NCI-H1694 (cell line): ENCODE results near the gene APC2.
"Not testable (repeated sequence)": the region's sequence is repeated elsewhere in the genome, so short reads cannot be mapped to it uniquely, and the experiment has no call there.

Experiments used
- DNase-seq: peaks from one replicate; lab custom pipeline; 2025; lab: John Stamatoyannopoulos, UW

APC2 gene

DNA sequence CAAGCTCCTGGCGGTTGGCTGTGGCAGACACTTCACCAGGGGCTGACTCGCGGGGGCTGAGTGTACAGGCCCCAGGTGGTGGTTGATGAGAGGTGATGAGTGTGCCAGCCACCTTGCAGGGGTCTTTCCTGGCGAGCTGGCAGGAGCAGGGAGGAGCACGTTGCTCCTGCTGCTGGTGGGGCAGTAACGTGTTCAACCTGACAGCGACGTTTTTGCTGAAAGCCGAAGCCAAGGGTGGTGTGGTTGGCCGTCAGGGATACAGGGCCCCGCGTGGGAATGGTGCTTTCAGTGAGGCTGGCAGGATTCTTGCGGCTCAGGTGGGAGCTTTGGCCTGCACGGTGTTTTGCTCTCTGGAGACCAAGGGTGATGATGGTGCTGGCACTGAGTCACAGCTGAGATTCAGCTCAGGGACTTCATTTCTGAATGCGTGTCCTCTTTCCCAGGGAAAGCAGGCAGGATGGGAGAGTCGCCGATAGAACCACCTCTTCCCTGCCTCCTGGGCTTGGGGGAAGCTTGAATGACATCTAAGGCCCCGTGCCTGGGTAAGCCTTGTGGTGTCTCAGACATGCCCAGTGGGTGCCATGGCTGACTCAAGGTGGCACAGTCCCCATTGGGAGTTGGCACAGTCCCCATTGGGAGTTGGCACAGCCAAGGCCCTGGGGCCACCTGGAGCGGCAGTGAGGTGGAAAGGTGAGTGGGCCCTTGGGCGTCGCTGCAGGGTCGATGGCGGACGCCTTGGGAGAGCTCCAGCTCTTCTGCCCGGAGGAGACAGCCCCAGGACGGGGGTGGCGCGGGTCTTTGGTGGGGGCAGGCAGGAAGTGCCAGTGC is 33.7 kb upstream of the APC2 start:
- no peak for DNase-seq

DNA sequence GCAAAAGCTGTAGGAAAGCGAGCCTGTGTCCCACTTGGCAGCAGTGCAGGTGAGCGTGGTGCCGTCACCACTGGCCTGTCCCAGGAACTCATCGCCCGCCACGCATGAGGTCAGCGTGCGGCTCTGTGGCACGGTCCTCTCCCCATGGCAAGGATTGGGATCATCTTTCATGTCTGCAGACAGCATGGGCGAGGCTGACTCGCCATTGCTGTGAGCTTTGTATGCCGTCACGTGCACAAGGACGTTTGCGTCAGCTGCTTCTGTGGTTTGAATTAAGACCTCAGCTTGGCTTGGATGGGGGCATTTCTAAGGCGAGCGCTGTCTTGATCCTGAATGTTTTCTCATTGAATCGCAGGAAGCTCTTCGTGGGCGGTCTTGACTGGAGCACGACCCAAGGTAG is 32.8 kb upstream of the APC2 start:
- no peak for DNase-seq

DNA sequence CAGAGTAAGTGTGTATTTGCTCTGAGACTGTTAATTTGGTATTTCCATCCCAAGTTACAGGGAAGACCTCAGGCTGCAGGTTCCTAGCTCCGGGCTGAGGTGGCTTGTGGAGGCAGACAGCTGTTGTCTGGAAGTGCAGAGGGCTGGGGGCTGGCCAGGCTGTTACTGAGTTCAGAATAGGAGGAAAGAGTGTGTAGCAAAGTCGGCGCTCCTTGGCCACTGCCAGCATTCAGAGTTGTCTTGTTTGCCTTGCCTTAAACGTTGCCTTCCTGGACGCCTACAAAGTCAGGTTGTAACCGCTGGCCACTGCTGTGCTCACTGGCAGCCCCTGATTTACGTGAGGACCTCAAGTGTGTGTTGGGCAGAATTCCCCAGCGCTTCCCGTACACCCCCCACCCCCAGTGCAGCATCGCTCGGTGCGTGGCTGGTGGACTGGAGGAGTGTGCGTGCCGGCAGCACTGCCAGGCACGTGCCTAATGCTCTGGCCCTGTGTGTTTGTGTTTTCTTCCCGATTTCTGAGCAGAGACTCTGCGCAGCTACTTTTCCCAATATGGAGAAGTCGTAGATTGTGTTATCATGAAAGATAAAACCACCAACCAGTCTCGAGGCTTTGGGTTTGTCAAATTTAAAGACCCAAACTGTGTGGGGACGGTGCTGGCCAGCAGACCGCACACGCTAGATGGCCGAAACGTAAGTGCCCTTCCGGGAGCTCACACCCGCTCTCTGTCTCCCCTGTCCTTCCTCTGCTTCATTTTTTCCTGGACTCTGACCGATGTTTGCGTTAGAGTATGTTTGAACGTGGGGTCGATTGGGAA is 32.0 kb upstream of the APC2 start:
- no peak for DNase-seq

DNA sequence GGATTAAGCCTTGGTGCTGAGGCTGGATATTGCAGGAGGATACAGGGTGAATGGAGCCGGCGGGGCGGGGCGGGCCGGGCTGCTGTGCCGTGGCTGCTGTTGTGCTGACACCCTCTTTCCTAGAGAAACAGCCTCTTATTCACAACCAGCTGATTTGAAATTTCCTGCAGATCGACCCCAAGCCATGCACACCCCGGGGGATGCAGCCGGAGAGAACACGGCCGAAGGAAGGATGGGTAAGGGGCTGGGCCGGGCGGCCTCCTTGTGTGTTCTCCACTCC is 31.5 kb upstream of the APC2 start:
- no peak for DNase-seq

DNA sequence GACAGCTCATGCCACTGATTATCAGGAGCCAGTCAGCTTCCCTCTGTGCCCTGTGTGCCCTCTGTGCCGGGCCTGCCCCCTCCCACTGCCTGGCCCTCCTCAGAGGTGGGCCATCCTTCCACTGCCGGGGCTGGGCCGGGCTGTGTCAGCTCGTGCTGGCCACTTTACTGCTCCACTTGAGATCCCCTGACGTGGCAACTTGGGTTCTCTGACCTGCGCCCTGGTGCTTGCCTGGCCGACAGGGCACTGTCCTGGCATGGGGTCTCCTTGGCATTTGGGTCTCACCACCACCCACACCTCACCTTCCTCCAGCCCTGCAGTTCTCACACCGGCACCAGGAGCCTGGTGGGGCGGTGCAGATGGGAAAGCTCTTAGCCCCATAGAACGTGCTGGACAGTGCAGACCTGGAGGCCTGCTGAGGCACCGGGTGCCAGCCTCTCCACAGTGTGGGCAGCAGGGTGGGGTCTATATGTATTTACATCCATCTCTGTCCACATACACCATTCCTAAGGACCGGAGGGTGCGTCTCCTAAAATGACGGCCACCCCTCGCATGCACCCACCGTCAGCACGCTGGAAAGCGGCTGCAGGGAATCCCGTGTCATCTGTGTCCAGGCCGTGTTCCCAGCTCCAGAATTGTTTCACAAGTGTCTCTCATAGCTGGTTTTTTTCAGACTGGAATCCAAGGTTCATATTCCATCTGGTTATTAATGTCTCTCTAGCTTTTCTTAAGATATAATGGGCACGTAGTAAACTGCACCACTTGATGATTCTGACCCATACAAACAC is 30.8 kb upstream of the APC2 start:
- no peak for DNase-seq

DNA sequence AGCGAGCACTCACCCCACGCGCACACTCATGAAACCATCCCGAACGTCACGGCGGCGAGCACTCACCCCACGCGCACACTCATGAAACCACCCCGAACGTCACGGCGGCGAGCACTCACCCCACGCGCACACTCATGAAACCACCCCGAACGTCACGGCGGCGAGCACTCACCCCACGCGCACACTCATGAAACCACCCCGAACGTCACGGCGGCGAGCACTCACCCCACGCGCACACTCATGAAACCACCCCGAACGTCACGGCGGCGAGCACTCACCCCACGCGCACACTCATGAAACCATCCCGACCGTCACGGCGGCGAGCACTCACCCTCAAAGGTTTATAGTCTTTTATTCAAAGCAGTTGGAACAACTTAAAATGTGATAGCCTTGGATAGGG is 29.8 kb upstream of the APC2 start:
- not testable (repeated sequence) for DNase-seq

DNA sequence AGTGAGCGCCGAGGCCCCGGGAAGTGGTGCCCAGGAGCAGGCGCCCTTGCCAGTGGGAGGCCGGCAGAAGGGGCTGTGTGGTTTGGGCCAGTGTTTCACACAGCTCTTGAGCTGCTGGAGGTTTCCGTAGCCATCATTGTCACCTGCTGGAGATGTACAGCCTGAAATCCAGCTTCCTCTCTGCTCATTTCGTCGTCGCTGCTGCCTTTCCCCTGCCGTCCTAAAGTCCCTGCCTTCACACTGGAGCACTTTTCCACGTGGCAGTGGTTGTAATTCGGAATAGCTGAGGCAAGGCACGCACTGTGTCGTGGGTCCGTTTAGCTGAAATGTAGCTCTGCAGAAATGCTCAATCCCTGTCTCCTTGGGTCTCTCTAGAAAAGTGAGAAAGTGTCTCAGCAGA is 29.3 kb upstream of the APC2 start:
- no peak for DNase-seq

DNA sequence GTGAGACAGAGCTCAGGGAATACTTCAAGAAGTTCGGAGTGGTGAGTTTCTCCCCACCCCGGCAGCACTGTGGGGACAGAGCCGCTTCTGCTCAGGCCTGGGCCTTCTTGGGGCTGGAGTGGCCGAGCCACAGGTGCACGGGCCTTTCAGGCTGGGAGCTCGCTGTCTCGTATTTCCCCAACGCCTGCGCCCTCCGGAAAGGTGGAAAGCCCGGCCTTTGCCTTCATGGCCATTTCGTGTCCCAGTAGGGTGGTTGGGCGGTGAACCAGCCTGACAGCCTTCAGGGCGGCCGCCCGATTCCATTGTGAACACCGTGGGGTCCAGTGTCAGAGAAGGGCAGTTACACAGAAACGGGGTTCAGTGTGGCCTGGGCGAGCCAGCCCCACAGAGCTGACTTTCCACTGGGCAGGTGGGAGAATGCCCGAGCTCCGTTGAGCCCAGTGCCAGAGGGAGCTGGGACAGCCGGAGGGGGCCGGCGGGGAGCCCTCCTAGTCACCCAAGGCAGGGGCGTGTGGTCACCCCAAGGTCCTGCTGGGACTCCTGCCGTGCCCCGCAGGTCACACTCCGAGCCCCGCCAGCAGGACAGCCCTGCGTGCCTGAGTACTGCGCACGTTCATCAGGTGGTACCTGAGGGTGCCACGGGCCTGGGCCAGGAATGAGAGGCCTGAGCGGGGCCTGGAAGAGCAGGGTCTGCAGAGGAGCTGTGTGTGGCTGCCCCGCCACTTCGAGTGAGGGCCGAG is 28.5 kb upstream of the APC2 start:
- DNase-seq: no peak

DNA sequence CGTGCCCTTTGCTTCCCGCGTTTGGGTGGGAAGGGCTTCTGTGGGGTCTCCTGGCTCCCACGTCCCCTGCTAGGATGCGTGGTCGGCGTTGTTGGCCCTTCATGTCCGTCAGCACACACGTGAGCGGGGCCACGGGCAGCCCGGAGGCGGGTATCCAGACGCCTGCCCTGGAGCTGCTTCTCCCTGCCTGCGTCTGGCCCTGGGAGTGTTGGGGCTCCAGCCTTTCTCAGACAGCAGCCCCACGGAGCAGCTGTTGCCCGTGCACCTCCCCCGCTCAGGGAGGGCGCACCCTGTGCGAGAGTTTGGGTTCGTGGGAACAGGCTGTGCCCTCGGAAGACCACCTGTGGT is 28.0 kb upstream of the APC2 start:
- DNase-seq: no peak

DNA sequence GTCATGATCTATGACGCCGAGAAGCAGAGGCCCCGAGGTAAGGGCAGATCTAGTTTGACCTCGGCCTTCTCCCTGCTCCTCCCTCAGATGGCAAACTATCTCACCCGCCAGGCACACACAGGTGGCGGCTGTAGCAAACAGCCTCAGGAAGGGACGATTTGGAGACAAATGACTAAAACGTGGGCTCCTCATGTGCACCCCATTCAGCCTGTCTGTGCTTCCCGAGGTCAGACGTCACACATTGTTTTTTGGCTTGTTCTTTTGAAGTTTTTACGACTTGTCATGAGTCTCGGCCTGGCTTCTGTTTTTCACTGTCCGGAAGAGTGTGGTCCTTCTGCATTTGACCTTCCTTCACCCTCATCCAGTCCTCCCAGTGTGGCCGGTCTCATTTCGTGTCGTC is 27.6 kb upstream of the APC2 start:
- DNase-seq: no peak

DNA sequence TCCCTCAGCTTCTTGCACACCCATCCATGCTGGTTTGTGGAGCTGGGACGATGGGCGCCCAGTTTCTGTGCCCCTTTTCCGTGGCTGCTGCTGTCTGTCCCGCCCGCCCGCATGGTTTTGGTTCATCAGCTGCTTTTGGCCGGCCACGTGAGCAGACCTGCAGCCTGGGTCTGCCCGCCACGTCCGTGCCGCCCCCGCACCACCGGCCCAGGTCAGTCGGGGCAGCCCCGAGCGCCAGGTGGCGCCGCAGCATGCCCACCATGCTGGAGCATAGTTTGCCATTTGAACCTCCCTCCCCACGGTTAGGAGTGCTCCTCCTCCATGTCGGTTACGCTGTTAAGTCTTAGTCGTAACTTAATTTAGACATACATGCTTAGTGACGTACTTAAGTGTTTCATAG is 27.0 kb upstream of the APC2 start:
- DNase-seq: no peak

DNA sequence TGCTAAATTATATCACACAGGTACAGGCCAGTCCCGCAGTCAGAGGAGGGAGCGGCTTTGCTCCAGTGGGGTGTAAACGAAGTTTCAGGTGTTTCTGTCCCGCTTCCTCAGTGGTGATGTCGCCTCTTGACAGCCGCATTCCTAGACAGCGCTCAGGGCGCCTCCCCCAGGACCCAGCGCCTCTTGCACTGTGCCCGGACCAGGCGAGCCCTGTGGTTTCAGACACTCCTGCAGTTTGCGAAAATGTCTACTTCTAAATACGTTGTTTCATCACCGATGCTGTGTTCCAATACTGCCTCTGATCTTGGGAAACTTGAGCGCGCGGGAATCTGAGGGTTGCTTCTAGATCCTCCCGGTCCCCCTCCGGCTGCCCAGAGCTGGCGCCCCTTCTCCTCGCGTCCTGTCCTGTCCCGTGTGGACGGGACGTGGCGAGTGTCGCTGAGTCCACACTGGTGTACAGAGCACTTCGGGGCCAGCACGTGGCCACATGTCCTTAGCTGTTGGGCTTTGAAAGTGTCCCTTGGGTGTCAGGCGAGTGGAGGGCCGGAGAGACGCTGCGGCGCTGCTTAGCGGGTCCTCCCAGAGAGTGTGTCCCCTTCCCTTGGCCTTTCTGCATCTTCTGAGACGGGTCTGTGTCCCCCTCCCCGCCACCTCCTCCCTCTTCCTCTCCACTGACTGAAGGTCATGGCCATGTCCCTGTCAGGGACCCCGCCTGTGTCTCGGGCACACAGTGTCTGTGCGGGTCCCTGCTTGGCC is 26.3 kb upstream of the APC2 start:
- DNase-seq: no peak

DNA sequence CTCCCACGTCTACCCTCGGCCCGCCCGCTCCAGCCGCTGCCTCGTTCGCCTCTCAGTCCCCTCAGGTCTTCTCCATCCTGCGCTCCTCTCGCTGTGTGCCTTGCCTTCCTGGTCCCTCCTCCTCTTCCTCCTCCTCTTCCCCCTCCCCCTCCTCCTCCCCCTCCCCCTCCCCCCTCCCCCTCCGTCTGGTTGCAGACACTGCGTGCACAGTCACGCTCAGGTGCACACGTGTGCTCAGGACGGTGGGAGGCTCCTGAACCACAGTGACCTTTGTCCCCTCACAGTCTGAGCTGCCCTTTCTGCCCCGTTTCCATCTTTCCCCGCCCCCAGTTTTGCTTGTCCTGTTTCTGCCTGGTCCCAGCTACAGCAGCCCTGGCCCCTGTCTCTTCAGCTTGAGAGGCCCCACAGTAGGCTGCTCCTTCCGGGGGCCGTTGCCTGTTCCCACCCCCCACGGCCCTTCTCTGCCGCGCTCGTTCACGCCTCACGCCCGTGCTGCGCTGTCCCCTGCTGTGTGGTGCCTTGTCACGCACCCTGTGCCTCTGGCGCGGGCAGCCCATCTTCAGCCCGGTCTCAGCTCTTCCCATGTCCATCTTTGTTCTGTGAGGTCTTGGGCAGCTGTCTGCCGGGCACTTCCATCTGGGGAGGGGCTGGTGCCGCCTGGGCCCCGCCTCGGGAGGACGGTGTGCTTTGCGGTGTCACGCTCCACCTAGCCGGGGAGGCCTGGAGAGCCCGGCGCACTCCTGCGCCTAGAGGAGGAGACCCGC is 25.5 kb upstream of the APC2 start:
- no peak for DNase-seq

DNA sequence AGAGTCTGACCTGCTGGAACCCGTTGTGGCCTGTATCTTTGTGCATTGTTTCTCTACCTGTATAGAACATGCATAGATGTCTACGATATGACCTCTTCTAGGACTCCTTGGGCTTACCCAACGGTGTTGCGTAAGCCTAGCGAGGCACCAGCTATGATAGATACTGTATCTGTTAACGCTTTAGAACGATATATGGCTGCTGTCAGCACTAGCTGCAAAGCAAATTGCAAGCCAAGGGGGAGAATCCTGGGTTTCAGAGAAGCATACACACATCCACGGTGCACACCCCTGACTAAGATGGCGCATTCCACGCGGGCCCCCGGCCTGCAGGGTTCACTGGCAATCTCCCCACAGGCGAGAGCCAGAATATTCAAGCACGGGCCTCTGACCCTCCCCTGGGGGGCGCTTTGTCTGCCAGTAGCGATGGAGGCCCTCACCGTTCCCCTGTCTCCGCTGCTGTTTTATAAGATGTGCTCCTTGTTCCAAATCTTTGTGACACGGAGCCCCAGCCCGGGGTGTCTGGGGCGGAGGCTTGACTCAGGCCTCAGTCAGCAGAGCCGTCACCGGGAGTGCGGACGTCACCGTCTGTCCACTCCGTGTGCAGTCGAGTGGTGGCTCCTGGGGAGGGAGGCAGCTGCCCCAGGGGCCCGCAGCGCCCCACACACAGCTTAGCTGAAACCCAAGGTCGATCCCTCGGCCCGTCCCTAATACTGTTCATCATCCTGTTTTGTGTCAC is 24.7 kb upstream of the APC2 start:
- DNase-seq: no peak

DNA sequence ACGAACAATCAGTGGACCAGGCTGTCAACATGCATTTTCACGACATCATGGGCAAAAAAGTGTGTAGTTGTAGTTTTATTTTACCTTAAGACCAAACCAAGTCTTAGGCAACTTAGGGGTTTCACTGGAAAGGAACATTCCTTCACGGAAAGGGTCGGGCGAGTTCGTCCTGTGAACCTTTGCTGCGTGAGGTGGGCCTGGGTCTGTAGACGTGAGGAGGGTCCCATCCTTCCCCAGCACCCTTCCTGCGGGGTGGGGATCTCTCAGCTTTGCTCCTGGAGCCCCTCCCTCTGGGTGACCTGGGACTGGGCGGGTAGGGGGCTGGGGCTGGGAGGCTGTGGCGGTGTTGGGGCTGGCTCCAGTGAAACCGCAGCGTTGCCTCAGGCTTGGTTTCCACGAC is 24.0 kb upstream of the APC2 start:
- no peak for DNase-seq

DNA sequence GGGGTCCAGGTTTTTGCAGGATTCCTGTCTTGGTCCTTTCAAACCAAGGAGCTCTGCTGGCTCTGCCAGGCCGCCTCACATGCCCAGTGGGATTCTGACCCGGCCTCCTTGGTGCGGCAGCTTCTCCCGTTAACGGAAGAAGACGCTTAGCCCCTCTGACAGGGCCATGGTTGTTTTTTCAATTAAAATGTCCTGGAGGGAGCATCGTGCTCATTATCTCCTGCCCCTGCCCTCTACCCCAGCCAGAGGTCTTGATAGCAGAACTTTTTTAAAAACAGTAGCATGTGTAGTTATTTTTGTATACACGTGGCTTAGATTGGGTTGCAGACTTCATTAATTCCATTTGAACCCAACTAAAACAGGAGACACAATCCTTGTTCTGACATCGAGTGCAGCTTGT is 23.2 kb upstream of the APC2 start:
- DNase-seq: no peak

DNA sequence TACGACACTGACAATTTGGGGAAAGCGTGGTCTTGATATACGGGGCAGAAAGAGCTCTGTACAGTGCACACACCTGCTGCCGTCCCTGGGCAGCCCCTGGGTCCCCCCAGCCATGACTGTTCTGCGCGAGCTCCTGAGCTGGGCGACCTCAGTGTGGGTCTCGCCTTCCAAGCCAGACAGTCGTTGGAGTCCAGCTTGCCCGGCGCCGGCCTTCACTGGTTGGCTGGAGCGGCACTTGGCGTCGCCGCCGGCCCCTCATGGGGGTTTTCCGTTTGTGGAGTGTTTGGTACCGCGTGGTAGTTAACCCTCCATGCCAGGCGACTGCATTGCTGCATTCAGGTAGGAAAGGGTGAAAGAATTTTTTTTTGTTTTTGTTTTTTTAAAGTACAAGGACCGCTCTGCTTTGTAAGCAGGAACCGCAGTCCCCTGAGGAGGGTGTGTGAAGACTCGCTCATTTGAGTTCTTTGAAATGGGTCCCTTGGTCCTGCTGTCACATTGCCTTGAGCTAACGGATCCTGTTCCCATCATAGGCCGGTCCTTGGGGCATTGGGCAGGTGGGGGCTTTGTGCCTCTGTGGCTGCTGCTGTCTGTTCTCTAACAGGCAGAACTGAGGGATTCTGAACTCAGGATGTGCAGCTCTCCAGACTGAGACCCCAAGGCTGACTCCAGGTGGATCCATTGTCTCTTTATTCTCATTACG is 22.6 kb upstream of the APC2 start:
- DNase-seq: no peak

DNA sequence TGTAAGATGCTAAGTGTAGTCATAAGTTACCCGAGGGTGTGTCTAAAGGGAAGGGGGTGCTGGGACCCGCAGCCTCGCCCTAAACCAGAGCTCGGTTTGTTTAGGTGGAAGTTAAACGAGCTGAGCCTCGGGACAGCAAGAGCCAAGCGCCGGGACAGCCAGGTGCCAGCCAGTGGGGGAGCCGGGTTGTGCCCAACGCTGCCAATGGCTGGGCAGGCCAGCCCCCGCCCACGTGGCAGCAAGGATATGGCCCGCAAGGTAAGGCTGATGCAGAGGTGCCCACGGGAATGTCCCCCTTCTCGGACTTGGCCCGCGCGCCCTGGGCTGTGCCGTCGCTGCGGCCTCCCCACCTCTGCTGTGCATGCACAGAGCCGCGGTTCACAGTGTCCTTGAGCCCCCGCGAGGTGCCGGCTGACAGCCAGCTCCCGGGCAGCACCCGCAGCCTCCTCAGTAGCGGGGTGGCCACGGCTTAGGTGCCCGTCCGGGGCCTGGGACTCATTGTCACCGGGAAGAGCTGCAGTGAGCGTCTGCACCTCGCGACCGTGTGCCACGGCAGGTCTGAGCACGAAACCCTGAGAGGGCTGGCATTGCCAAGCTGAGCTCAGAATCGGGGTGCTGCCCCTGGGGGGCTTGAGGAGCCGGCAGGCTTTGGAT is 21.1 kb upstream of the APC2 start:
- DNase-seq: no peak

DNA sequence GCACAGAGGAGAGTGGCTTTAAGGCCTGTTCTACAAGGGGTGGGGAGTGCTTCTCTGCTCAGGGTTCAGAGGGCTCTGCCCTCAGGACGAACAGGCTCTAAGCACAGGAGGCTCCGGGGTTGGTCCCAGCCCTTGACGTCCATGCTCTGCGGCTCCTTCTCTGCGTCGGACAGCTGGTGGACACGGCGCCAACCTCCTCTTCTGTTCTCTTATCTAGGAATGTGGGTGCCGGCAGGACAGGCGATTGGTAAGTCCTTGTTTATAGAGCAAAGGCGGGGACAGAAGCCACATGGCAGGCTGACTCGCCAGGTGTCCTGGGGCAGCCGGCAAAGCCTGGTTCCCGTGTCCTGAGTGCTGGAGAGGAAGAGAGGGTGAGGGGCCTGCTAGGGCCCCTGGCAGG is 20.2 kb upstream of the APC2 start:
- no peak for DNase-seq
